Psoas muscle (tissue), 8 donors: ENCODE data around the gene APBB1IP. TPM values are rescaled to one million over a fixed set of nuclear protein-coding genes. Genes with fewer than 3 reads are reported as not detected.
"Not testable (repeated sequence)": the region's sequence is repeated elsewhere in the genome, so short reads cannot be mapped to it uniquely, and the experiment has no call there.

Source experiments
- ATAC-seq, 4 donors: fragments of 200-7000 bp; cut with Tn5 transposase; one replicate each; pipeline ENCODE4 v1.9.1; 2020; ENCODE audit warnings: moderate library complexity in 3 of 4, mild to moderate bottlenecking in 2 of 4
- DNase-seq, 2 donors: peaks; one replicate each; pipeline ENCODE4 v3.0.0-alpha.2; 2020
- H3K27ac ChIP-seq: fragments of 200-600 bp; one replicate; pipeline ENCODE4 v1.8.0; 2022
- H3K27me3 ChIP-seq, 3 donors: fragments of 200-600 bp in 1 of 3; one replicate each; pipeline versions ENCODE4 v1.6.1 to v1.8.0; 2013 to 2022; ENCODE audit warnings: low read length in 2 of 3, mild to moderate bottlenecking in 2 of 3, moderate library complexity in 1 of 3; ENCODE audit not compliant: insufficient read depth in 3 of 3
- H3K36me3 ChIP-seq, 2 donors: fragments of 200-600 bp in 1 of 2; one replicate each; pipeline versions ENCODE4 v1.6.1 to v1.8.0; 2013 to 2022; ENCODE audit warnings: low read depth in 1 of 2, mild to moderate bottlenecking in 1 of 2, moderate library complexity in 1 of 2; ENCODE audit not compliant: insufficient read depth in 1 of 2
- H3K4me1 ChIP-seq: fragments of 200-600 bp; one replicate; pipeline ENCODE4 v1.8.0; 2022
- H3K4me3 ChIP-seq: fragments of 200-600 bp; one replicate; pipeline ENCODE4 v1.8.0; 2022; ENCODE audit warnings: mild to moderate bottlenecking
- H3K9me3 ChIP-seq: fragments of 200-600 bp; one replicate; pipeline ENCODE4 v1.8.0; 2022
- CTCF ChIP-seq: fragments of 200-600 bp; IDR thresholded peaks from one replicate; pipeline ENCODE4 v1.8.0; 2022; ENCODE audit warnings: antibody characterized with exemption
- WGBS, 3 donors: extraction: QIAGEN DNeasy Blood & Tissue Kit; methylation state at CpG; one replicate each; pipeline versions ENCODE4 v1.1.6 to v1.1.7; 2013; 5-methylcytosine and 5-hydroxymethylcytosine counted together
- intact Hi-C, 2 donors: fragments of 100-400 bp; cut with DNase I; formaldehyde crosslinking; loops; one replicate each; pipeline versions ENCODE4 v1.11.0 to v1.14.2; 2022
- polyA plus RNA-seq, 3 donors: library from polyadenylated mRNA; stranded (reverse); fragments of 200-250 nt; gene quantifications; one replicate each; pipeline ENCODE4 v1.2.3, GENCODE V29; 2013
- total RNA-seq, 4 donors: library from RNA; stranded (reverse); fragmentation: NEBNext Ultra II Directional in 2 of 4; extraction: Animal tissue kit (Norgen Biotek cat#: 25700) in 2 of 4; gene quantifications; one replicate each; pipeline versions ENCODE4 v1.2.1 to v1.2.4, GENCODE V29; 2021 to 2023
- donor health status: healthy with polysubstance abuse.
- donor health status: DM: no; HTN: no; CAD: no; lungs with moderate emphysema.
- donor health status: Bipolar disorder and iron deficiency.
- donor health status: healthy.
- donor health status: DM: yes; HTN: yes; CAD: no.
- donor health status: DM: no; HTN: no; CAD: no.
- donor health status: DM: no; HTN: no; CAD: no.
- donor health status: DM: yes; HTN: yes; CAD: no.

APBB1IP gene
- total and polyA plus RNA-seq, 7 donors, result 0.25 to 2.8 (median 0.86) TPM

DNA sequence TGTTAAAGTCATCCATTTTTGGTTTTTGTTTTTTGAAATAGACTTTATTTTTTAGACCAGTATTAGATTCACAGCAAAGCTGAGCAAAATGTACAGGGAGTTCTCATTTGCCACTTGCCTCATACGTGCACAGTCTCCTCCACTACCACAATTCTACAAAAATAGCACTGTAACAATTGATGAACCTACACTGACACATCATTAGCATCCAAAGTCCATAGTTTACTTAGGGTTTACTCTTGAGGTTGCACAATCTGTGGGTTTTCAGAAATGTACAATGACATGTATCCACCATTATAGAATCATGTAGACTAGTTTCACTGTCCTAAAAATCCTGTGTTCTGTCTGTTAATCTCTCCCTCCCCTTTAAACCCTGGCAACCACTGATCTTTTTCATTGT lies 133.5 kb downstream of the APBB1IP start:
- intact Hi-C loops, result loop anchor here in 1 of 2 donors (5.0 kb wide), 1 partner anchor 746 kb away; no protein-coding TSS in a partner anchor
- H3K4me3 ChIP-seq, result no peak overlapping the region
- DNase-seq (no peak), ATAC-seq (no peak)
- H3K4me1 ChIP-seq, result no peaks in the 10 kb centered on the region
- no peaks in the 10 kb centered on the region for H3K9me3 ChIP-seq
- TF ChIP-seq CTCF, result no peak
- H3K27ac ChIP-seq, result no peak overlapping the region
- WGBS, 3 donors, result 66 to 92% (median 69%) methylated on average over 1 of the region's 1 CpG
- no peaks in the 10 kb centered on the region for H3K36me3 ChIP-seq
- peaks cover 0 to 12% (median under 1%) of the 10 kb centered on the region in 3 donors for H3K27me3 ChIP-seq

DNA sequence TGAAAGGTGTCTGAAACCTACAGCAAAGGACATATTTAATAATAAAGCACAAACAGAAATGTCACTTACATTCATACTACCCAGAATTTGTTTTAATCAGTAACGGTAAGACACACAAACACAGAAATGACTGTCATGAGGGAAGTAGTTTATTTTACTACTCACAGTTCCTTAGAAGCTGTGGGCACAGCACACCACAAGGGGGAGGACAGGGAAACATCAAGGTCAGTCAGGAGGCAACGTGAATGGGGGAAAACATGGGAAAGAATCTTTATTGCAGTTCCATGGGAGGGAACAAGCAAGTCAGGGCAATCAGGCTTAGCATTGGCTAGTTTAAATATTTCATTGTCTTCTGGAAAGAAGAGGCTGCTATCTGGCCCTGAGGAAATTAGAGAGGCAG lies 135.5 kb downstream of the APBB1IP start:
- no peaks in the 10 kb centered on the region for H3K4me1 ChIP-seq
- TF ChIP-seq CTCF, result no peak
- peaks cover 0 to 3% (median 0%) of the 10 kb centered on the region in 3 donors for H3K27me3 ChIP-seq
- H3K4me3 ChIP-seq, result no peak overlapping the region
- ATAC-seq, result no peak
- H3K27ac ChIP-seq, result no peak overlapping the region
- intact Hi-C loops, result loop anchor here in 1 of 2 donors (5.0 kb wide), 1 partner anchor 744 kb away; no protein-coding TSS in a partner anchor
- H3K36me3 ChIP-seq, result no peaks in the 10 kb centered on the region
- no peak for DNase-seq
- H3K9me3 ChIP-seq, result no peaks in the 10 kb centered on the region
- WGBS, 3 donors, result 38 to 45% (median 44%) methylated on average over 2 of the region's 2 CpGs

GRCh38 chr10:26574783-26575182 lies 136.6 kb downstream of the APBB1IP start:
- intact Hi-C loops, result loop anchor here in 1 of 2 donors (5.0 kb wide), 1 partner anchor 743 kb away; no protein-coding TSS in a partner anchor
- H3K27ac ChIP-seq, result no peak overlapping the region
- H3K36me3 ChIP-seq, result no peaks in the 10 kb centered on the region
- no peaks in the 10 kb centered on the region for H3K27me3 ChIP-seq
- no peaks in the 10 kb centered on the region for H3K9me3 ChIP-seq
- TF ChIP-seq CTCF, result no peak
- no peak overlapping the region for H3K4me3 ChIP-seq
- WGBS, 3 donors, result 79 to 87% (median 80%) methylated on average over 4 of the region's 4 CpGs
- DNase-seq, result no peak
- ATAC-seq, result no peak
- H3K4me1 ChIP-seq, result no peaks in the 10 kb centered on the region

DNA sequence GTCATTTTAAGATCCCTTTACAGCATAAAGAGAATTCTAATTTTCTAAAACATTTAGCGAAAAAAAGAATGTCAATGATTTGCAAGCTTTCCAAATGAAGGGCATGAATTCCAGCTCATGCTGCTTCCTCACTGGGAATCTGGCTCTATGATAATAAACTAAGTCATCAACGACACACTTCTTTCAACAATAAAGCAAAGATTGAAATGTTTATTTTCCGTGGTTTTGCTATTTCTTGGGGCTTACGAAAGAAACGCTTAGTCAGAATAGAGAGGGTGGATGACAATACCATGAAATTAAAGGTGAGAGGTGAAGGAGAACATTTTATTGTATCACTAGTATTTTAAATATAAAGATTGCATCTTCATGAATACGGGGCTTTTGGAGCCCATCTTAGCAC lies 140.2 kb downstream of the APBB1IP start:
- H3K4me3 ChIP-seq, DNase-seq, ATAC-seq, H3K9me3 ChIP-seq, intact Hi-C loops, H3K27me3 ChIP-seq, H3K27ac ChIP-seq, H3K36me3 ChIP-seq, H3K4me1 ChIP-seq: not testable (repeated sequence)
- 84 to 89% (median 88%) methylated on average over 6 of the region's 6 CpGs for WGBS, 3 donors

- 85 to 90% (median 90%) methylated on average over 26 of the region's 26 CpGs for WGBS, 3 donors
- no peak for DNase-seq
Measured at GRCh38 chr10:26579256-26580063, 141.3 kb downstream of the APBB1IP start.

More at GRCh38 chr10:26579256-26580063, 141.3 kb downstream of the APBB1IP start:
- no peak for TF ChIP-seq CTCF
- no peak for ATAC-seq
- no peak overlapping the region for H3K4me3 ChIP-seq
- no peaks in the 10 kb centered on the region for H3K36me3 ChIP-seq
- intact Hi-C loops, result no loop called here
- no peaks in the 10 kb centered on the region for H3K9me3 ChIP-seq
- H3K27me3 ChIP-seq, result no peaks in the 10 kb centered on the region
- no peak overlapping the region for H3K27ac ChIP-seq
- H3K4me1 ChIP-seq, result no peaks in the 10 kb centered on the region
